Adrenal gland (tissue), 12 donors: Measurements from ENCODE around the gene MAGI2. TPM values are rescaled to one million over a fixed set of nuclear protein-coding genes. Genes with fewer than 3 reads are reported as not detected.
"Not testable (repeated sequence)": the region's sequence is repeated elsewhere in the genome, so short reads cannot be mapped to it uniquely, and the experiment has no call there.

Source experiments
- DNase-seq, 7 donors: peaks; one replicate each; pipeline ENCODE4 v3.0.0-alpha.2; 2019 to 2020
- H3K27ac ChIP-seq, 5 donors: fragments of 200-600 bp; sonication (generic) in 4 of 5; 1 replicate in 3 of 5; 2 replicates in 2 of 5; pipeline versions ENCODE4 v1.5.1 to v1.8.0; 2016 to 2020; ENCODE audit warnings: mild to moderate bottlenecking in 1 of 5
- H3K27me3 ChIP-seq: fragments of 200-600 bp; 2 replicates; pipeline ENCODE4 v1.8.0; 2021
- H3K36me3 ChIP-seq, 2 donors: fragments of 200-600 bp; replicated peaks in 1 of 2; 1 replicate in 1 of 2; 2 replicates in 1 of 2; pipeline versions ENCODE4 v1.5.1 to v1.8.0; 2018 to 2022
- H3K4me1 ChIP-seq, 2 donors: fragments of 200-600 bp; replicated peaks in 1 of 2; 1 replicate in 1 of 2; 2 replicates in 1 of 2; pipeline versions ENCODE4 v1.5.1 to v1.8.0; 2018 to 2021
- H3K4me3 ChIP-seq, 4 donors: fragments of 200-600 bp; sonication (generic) in 3 of 4; one replicate each; pipeline ENCODE4 v1.5.1; 2016 to 2018
- H3K9me3 ChIP-seq, 3 donors: fragments of 200-600 bp; sonication (generic) in 1 of 3; replicated peaks in 1 of 3; 1 replicate in 2 of 3; 2 replicates in 1 of 3; pipeline versions ENCODE4 v1.5.1 to v1.8.0; 2016 to 2021
- CTCF ChIP-seq, 6 experiments: fragments of 450-650 bp in 4 of 6; fragments of 200-600 bp in 2 of 6; sonication (generic) in 1 of 6; IDR thresholded peaks; 1 replicate in 5 of 6; 2 replicates in 1 of 6; pipeline versions ENCODE4 v1.5.1 to v1.8.0; 2016 to 2021; ENCODE audit warnings: antibody characterized with exemption in 6 of 6, mild to moderate bottlenecking in 2 of 6, moderate library complexity in 1 of 6
- POLR2A ChIP-seq, 2 donors: fragments of 450-650 bp; IDR thresholded peaks; one replicate each; pipeline ENCODE4 v1.6.1; 2017; ENCODE audit warnings: antibody characterized with exemption in 2 of 2, mild to moderate bottlenecking in 2 of 2, moderate library complexity in 1 of 2
- WGBS, 4 donors: extraction: QIAGEN DNeasy Blood & Tissue Kit in 2 of 4; methylation state at CpG; one replicate each; pipeline versions ENCODE4 v1.1.5 to v1.1.7; 2013 to 2017; 5-methylcytosine and 5-hydroxymethylcytosine counted together
- intact Hi-C, 2 donors: fragments of 100-400 bp; cut with DNase I; formaldehyde crosslinking; loops; one replicate each; pipeline versions ENCODE4 v1.14.1 to v1.15.0; 2022 to 2023
- polyA plus RNA-seq, 3 donors: library from polyadenylated mRNA; stranded (reverse); fragments of 200-250 nt in 2 of 3; fragments of 350-450 nt in 1 of 3; fragmentation: Illumina TruSeq in 1 of 3; extraction: RNeasy Lipid Tissue Mini Kit (QIAGEN cat#74804) in 1 of 3; gene quantifications; one replicate each; pipeline ENCODE4 v1.2.3, GENCODE V29; 2013 to 2014
- total RNA-seq, 9 donors: library from RNA; depleted of rRNA in 4 of 9; stranded (reverse); fragments of >200 nt in 4 of 9; fragments of 120-200 nt in 1 of 9; fragmentation: NEBNext Ultra II Directional in 1 of 9; extraction: Animal tissue kit (Norgen Biotek cat#: 25700) in 1 of 9; gene quantifications; one replicate each; pipeline versions ENCODE4 v1.1.0 to v1.2.4, GENCODE V29; 2013 to 2023
- donor health status: healthy with polysubstance abuse.
- donor health status: Bipolar disorder and iron deficiency.
- donor health status: DM: yes; HTN: yes; CAD: no.
- donor health status: DM: no; HTN: no; CAD: no.
- donor health status: DM: no; HTN: no; CAD: no.
- donor health status: DM: yes; HTN: yes; CAD: no.

MAGI2 gene
- total and polyA plus RNA-seq, 12 donors: 3.2 to 37.1 (median 17.1) TPM

GRCh38 chr7:78514634-78515033 is 938.8 kb downstream of the MAGI2 start:
- no peaks in the 10 kb centered on the region for H3K36me3 ChIP-seq
- intact Hi-C loops: loop anchor here in 1 of 2 donors (10.0 kb wide), 1 partner anchor 670 kb away; no protein-coding TSS in a partner anchor
- H3K9me3 ChIP-seq: no peaks in the 10 kb centered on the region
- 82 to 97% (median 91%) methylated on average over 6 of the region's 6 CpGs for WGBS, 4 donors
- no peaks in the 10 kb centered on the region for H3K4me1 ChIP-seq
- TF ChIP-seq POLR2A (IDR thresholded peaks at IDR 0.05) (no peak), CTCF (IDR thresholded peaks at IDR 0.05) (no peak)
- DNase-seq: no peak
- no peak overlapping the region for H3K4me3 ChIP-seq
- H3K27me3 ChIP-seq: no peaks in the 10 kb centered on the region
- H3K27ac ChIP-seq: no peak overlapping the region

DNA sequence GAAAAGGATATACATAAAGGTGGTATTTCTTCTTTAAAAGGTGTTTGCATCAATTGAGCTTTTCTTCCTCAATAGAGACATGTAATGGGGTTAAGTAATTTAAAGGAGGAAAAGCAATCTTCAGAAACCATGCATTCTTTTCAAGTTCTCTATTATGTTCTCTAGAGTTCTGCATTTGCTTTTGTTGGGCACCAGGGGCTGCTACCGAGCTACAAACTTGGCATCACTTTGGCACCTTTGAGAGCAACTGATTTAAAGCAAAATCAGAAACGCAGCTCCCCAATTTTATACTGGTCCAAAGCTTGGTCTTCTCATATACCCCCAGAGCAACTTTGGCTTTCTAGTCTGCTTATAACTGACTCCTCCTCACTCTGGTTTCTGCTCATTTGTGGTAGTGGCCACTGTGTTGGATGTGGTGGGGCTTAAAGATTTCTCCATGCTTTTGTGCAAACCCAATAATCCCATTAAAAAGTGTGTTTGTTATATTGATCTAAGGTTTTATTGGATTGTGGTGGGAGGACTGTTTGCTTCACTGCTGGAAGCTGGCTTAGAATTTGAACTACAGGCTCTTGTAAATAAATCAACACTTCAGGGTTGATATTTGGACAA is 942.8 kb downstream of the MAGI2 start:
- 0 to 7% (median 5%) methylated on average over 2 of the region's 2 CpGs for WGBS, 4 donors
- Histone ChIP-seq H3K27ac (no peak overlapping the region), H3K4me3 (no peak overlapping the region), H3K9me3 (no peaks in the 10 kb centered on the region), H3K27me3 (no peaks in the 10 kb centered on the region), H3K4me1 (no peaks in the 10 kb centered on the region), H3K36me3 (no peaks in the 10 kb centered on the region)
- intact Hi-C loops: loop anchor here in 1 of 2 donors (10.0 kb wide), 1 partner anchor 674 kb away; no protein-coding TSS in a partner anchor
- TF ChIP-seq CTCF (IDR thresholded peaks at IDR 0.05) (peak; percentile 48 to 69 (median 55)), POLR2A (IDR thresholded peaks at IDR 0.05) (no peak)
- peak; percentile 20 to 63 (median 41) for DNase-seq

GRCh38 chr7:78503301-78503700 is 950.2 kb downstream of the MAGI2 start:
- DNase-seq, H3K27me3 ChIP-seq, H3K9me3 ChIP-seq, H3K36me3 ChIP-seq, H3K27ac ChIP-seq, intact Hi-C loops, H3K4me3 ChIP-seq, H3K4me1 ChIP-seq: not testable (repeated sequence)
- 74 to 87% (median 86%) methylated on average over 2 of the region's 2 CpGs for WGBS, 4 donors

- H3K27ac ChIP-seq: no peak overlapping the region
- no peak for DNase-seq
- no peaks in the 10 kb centered on the region for H3K36me3 ChIP-seq
- no peak overlapping the region for H3K4me3 ChIP-seq
- no peaks in the 10 kb centered on the region for H3K9me3 ChIP-seq
- no peaks in the 10 kb centered on the region for H3K4me1 ChIP-seq
- H3K27me3 ChIP-seq: no peaks in the 10 kb centered on the region
- 90 to 97% (median 95%) methylated on average over 2 of the region's 2 CpGs for WGBS, 4 donors
- intact Hi-C loops: no loop called here
- no peak for TF ChIP-seq CTCF (IDR thresholded peaks at IDR 0.05)
- no peak for TF ChIP-seq POLR2A (IDR thresholded peaks at IDR 0.05)
Observed at GRCh38 chr7:78501064-78501463, 952.4 kb downstream of the MAGI2 start.

DNA sequence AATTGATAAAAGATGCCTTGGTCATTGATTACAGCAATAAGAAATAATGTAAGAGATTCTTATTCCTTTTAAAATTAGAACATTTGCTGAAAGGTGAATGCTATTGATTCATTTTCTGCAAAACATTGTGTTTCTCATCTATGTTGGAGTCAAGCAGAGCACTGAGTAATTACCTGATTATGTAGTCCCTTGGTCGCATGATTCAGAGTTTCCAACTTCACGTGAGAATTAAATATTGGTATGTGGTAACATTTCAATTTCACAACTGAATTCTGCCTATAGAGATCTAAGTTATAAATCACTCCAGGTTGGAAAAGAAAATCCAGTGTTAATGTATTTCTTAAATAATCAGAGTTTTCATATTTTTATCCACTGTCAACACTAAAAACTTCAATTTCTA is 953.5 kb downstream of the MAGI2 start:
- Histone ChIP-seq H3K27me3 (no peaks in the 10 kb centered on the region), H3K4me3 (no peak overlapping the region), H3K9me3 (no peaks in the 10 kb centered on the region), H3K4me1 (no peaks in the 10 kb centered on the region), H3K36me3 (no peaks in the 10 kb centered on the region), H3K27ac (no peak overlapping the region)
- 80 to 93% (median 91%) methylated on average over 2 of the region's 2 CpGs for WGBS, 4 donors
- no peak for DNase-seq
- no peak for TF ChIP-seq POLR2A (IDR thresholded peaks at IDR 0.05)
- TF ChIP-seq CTCF (IDR thresholded peaks at IDR 0.05): no peak
- intact Hi-C loops: no loop called here
